ENCODE data around the gene RASSF10. TPM values are rescaled to one million over a fixed set of nuclear protein-coding genes. Genes with fewer than 3 reads are reported as not detected.

The RASSF10 gene
- total and polyA plus RNA-seq, 2 donors (not counting 1 experiment from before 2014, with no cell fraction given) = not detected

DNA sequence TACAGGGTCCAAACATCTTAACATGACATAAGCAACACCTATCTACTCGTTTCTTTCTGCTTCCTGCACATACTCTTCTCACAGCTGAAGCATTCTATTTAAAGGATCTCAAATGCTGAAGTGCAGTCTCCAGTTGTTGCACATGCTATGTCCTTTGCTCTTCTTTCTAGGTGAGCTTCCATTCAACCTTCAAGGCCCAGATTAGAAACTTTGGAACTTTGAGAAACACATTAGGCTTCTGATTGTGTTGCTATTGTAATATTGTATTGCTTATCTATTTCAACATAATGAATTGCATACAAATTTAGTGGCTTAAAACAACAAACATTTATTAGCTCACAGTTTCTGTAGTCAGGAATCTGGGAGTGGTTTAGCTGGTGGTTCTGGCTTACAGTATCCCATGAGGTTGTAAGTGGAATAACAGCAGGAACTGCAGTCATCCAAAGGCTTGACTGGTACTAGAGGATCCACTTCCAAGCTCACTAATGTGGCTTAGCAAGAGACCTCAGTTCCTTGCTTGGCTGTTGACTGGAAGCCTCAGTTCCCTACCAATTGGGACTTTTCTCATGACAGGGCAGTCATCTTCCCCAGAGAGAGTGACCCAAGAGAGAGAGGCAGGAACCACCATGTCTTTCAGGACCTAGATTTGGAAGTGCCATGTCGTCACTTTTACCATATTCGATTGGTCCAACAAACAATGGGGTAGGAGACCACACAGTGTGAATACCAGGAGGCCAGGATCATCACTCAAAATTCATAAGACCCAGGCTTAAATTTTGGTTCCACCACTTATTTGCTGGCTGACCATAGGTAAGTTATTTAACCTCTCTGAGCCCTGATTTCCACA is 27.2 kb upstream of the RASSF10 start:
- intact Hi-C loops (cut with micrococcal nuclease) = no loop called here
- no peaks in the 10 kb centered on the region for H3K4me1 Mint-ChIP-seq
- no peaks in the 10 kb centered on the region for H3K79me2 ChIP-seq (ENCODE audit: control insufficient read depth, insufficient read depth, low read length)
- peaks cover 10% of the 10 kb centered on the region for H3K27me3 Mint-ChIP-seq
- H3K9me3 Mint-ChIP-seq (ENCODE audit: insufficient read depth) = no peaks in the 10 kb centered on the region
- H3K4me2 ChIP-seq (replicated peaks; ENCODE audit: low read depth, low read length, poor library complexity, severe bottlenecking) = no peak overlapping the region
- no peak overlapping the region for H3K27ac Mint-ChIP-seq
- no peaks in the 10 kb centered on the region for H3K36me3 ChIP-seq (replicated peaks in 1 of 2; ENCODE audit: control extremely low read depth in 1 of 2, control insufficient read depth in 1 of 2, extremely low read depth in 1 of 2, insufficient read depth in 2 of 2, low read length in 1 of 2)
- H3K27me3 ChIP-seq (replicated peaks in 1 of 4; ENCODE audit: control extremely low read depth in 1 of 4, control insufficient read depth in 3 of 4, insufficient read depth in 4 of 4, low read length in 3 of 4) = no peaks in the 10 kb centered on the region
- no peak overlapping the region for H2AFZ ChIP-seq (ENCODE audit: insufficient read depth, low read depth, low read length, poor library complexity, severe bottlenecking)
- no peak overlapping the region for H3K4me3 Mint-ChIP-seq
- TF ChIP-seq EZH2 (IDR thresholded peaks at IDR 0.05; ENCODE audit: borderline replicate concordance, insufficient read depth, low read depth, low read length, poor library complexity, severe bottlenecking) = no peak
- TF ChIP-seq, protein P1, sequence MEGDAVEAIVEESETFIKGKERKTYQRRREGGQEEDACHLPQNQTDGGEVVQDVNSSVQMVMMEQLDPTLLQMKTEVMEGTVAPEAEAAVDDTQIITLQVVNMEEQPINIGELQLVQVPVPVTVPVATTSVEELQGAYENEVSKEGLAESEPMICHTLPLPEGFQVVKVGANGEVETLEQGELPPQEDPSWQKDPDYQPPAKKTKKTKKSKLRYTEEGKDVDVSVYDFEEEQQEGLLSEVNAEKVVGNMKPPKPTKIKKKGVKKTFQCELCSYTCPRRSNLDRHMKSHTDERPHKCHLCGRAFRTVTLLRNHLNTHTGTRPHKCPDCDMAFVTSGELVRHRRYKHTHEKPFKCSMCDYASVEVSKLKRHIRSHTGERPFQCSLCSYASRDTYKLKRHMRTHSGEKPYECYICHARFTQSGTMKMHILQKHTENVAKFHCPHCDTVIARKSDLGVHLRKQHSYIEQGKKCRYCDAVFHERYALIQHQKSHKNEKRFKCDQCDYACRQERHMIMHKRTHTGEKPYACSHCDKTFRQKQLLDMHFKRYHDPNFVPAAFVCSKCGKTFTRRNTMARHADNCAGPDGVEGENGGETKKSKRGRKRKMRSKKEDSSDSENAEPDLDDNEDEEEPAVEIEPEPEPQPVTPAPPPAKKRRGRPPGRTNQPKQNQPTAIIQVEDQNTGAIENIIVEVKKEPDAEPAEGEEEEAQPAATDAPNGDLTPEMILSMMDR (IDR thresholded peaks at IDR 0.05) = no peak
- POLR2A ChIA-PET = no interaction called here
- CTCF ChIA-PET = interaction anchor here (0.6 to 1.6 kb wide), 2 partner anchors 18 to 363 kb away, joined by 3 to 6 read pairs; no protein-coding TSS in a partner anchor
- H3K9ac ChIP-seq (ENCODE audit: low read length) = no peak overlapping the region
- no peaks in the 10 kb centered on the region for H3K4me1 ChIP-seq (ENCODE audit: control insufficient read depth in 2 of 2, insufficient read depth in 2 of 2, low read length in 2 of 2)
- no peak for DNase-seq
- WGBS (ENCODE audit: insufficient coverage) = 78% methylated on average over 3 of the region's 3 CpGs
- no peak for ATAC-seq (ENCODE audit: low read depth)
- no peaks in the 10 kb centered on the region for H4K20me1 ChIP-seq (ENCODE audit: control insufficient read depth, insufficient read depth, low read length, poor library complexity, severe bottlenecking)
- H3K27ac ChIP-seq (ENCODE audit: low read length in 2 of 2) = no peak overlapping the region
- no peaks in the 10 kb centered on the region for H3K9me3 ChIP-seq (ENCODE audit: control extremely low read depth in 1 of 3, control insufficient read depth in 2 of 3, insufficient read depth in 1 of 3, low read length in 2 of 3)
- no peak overlapping the region for H3K4me3 ChIP-seq (ENCODE audit: control extremely low read depth in 1 of 5, extremely low read depth in 1 of 5, insufficient read depth in 1 of 5, low read depth in 2 of 5, low read length in 4 of 5)

- Histone ChIP-seq H3K79me2 (ENCODE audit: control insufficient read depth, insufficient read depth, low read length) (no peaks in the 10 kb centered on the region), H3K9me3 (ENCODE audit: control extremely low read depth in 1 of 3, control insufficient read depth in 2 of 3, insufficient read depth in 1 of 3, low read length in 2 of 3) (no peaks in the 10 kb centered on the region), H3K27ac (ENCODE audit: low read length in 2 of 2) (no peak overlapping the region), H3K27me3 (replicated peaks in 1 of 4; ENCODE audit: control extremely low read depth in 1 of 4, control insufficient read depth in 3 of 4, insufficient read depth in 4 of 4, low read length in 3 of 4) (no peaks in the 10 kb centered on the region), H3K36me3 (replicated peaks in 1 of 2; ENCODE audit: control extremely low read depth in 1 of 2, control insufficient read depth in 1 of 2, extremely low read depth in 1 of 2, insufficient read depth in 2 of 2, low read length in 1 of 2) (no peaks in the 10 kb centered on the region), H2AFZ (ENCODE audit: insufficient read depth, low read depth, low read length, poor library complexity, severe bottlenecking) (no peak overlapping the region), H3K4me1 (ENCODE audit: control insufficient read depth in 2 of 2, insufficient read depth in 2 of 2, low read length in 2 of 2) (no peaks in the 10 kb centered on the region), H3K9ac (ENCODE audit: low read length) (no peak overlapping the region), H4K20me1 (ENCODE audit: control insufficient read depth, insufficient read depth, low read length, poor library complexity, severe bottlenecking) (no peaks in the 10 kb centered on the region), H3K4me3 (ENCODE audit: control extremely low read depth in 1 of 5, extremely low read depth in 1 of 5, insufficient read depth in 1 of 5, low read depth in 2 of 5, low read length in 4 of 5) (no peak overlapping the region), H3K4me2 (replicated peaks; ENCODE audit: low read depth, low read length, poor library complexity, severe bottlenecking) (no peak overlapping the region)
- POLR2A ChIA-PET = no interaction called here
- DNase-seq (no peak), ATAC-seq (ENCODE audit: low read depth) (no peak)
- intact Hi-C loops (cut with micrococcal nuclease) = no loop called here
- WGBS (ENCODE audit: insufficient coverage) = 97% methylated on average over 7 of the region's 7 CpGs
- TF ChIP-seq EZH2 (IDR thresholded peaks at IDR 0.05; ENCODE audit: borderline replicate concordance, insufficient read depth, low read depth, low read length, poor library complexity, severe bottlenecking) = no peak
- TF ChIP-seq, protein P1 (IDR thresholded peaks at IDR 0.05) = no peak
- H3K4me3 Mint-ChIP-seq = no peak overlapping the region
- H3K27me3 Mint-ChIP-seq = peaks cover 10% of the 10 kb centered on the region
- no peak overlapping the region for H3K27ac Mint-ChIP-seq
- CTCF ChIA-PET = no interaction called here
- H3K4me1 Mint-ChIP-seq = no peaks in the 10 kb centered on the region
- no peaks in the 10 kb centered on the region for H3K9me3 Mint-ChIP-seq (ENCODE audit: insufficient read depth)
Observed at GRCh38 chr11:12983336-12983735, 25.8 kb upstream of the RASSF10 start.

All from B cell (primary cell).